Liver (tissue), 3 donors: ENCODE results near the gene LHFPL2.

Experiments
- EGR1 ChIP-seq, 2 donors: IDR thresholded peaks; 2 replicates each; pipeline ENCODE4 v1.6.1; 2016 to 2018; ENCODE audit warnings: antibody characterized with exemption in 2 of 2, low read depth in 2 of 2
- TAF1 ChIP-seq: conservative IDR thresholded peaks from 2 replicates; pipeline ENCODE4 v1.6.1; 2016; ENCODE audit warnings: antibody characterized with exemption, mild to moderate bottlenecking
- TF ChIP-seq, protein P1 (sequence below): fragments of 150-350 bp; IDR thresholded peaks from 2 replicates; pipeline ENCODE4 v1.5.1; 2017; ENCODE audit warnings: improper control_type of control experiment, low read depth, low read length; ENCODE audit not compliant: missing input control
- TF ChIP-seq, protein P2 (sequence below): IDR thresholded peaks from 2 replicates; pipeline ENCODE4 v1.6.1; 2016; ENCODE audit warnings: antibody characterized with exemption
- TF ChIP-seq, protein P3 (sequence below): IDR thresholded peaks from 2 replicates; pipeline ENCODE4 v1.6.1; 2016; ENCODE audit warnings: antibody characterized with exemption
- donor health status: healthy.
- donor health status: healthy.

DNA sequence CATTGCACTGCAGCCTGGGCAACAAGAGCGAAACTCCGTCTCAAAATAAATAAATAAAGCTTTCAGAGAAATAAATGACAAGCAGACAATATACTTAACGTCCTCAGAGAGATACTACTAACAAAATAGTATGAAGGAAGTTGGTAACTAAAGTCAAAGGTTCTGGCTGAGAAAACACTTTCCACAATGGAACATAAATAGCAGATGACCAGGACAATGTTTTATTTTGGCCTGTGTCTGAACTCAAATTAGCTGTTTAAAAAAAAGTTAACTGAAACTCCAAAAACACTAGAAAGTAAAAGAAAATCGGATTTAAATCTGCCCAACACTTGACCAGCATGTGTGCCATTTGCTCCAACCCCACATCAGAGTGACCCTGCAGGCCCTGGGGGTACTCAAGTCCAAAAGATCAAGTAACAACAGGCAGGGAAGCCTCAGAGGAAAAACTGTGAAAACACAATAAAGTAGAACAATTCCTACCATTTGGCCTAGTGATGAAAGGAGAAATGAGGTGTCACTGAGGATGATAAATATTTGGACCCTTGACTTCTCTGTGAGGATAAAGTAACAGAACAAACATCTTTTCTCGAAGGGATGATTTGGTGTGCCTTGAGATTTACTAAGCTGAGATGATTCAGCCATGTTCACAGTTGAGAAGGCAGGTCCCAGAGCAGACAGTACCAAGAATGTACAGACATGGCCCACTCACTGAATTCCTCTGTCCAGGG, 47.7 kb downstream of the LHFPL2 start:
- TF ChIP-seq, protein P1, sequence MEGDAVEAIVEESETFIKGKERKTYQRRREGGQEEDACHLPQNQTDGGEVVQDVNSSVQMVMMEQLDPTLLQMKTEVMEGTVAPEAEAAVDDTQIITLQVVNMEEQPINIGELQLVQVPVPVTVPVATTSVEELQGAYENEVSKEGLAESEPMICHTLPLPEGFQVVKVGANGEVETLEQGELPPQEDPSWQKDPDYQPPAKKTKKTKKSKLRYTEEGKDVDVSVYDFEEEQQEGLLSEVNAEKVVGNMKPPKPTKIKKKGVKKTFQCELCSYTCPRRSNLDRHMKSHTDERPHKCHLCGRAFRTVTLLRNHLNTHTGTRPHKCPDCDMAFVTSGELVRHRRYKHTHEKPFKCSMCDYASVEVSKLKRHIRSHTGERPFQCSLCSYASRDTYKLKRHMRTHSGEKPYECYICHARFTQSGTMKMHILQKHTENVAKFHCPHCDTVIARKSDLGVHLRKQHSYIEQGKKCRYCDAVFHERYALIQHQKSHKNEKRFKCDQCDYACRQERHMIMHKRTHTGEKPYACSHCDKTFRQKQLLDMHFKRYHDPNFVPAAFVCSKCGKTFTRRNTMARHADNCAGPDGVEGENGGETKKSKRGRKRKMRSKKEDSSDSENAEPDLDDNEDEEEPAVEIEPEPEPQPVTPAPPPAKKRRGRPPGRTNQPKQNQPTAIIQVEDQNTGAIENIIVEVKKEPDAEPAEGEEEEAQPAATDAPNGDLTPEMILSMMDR = no peak
- TF ChIP-seq, protein P2, sequence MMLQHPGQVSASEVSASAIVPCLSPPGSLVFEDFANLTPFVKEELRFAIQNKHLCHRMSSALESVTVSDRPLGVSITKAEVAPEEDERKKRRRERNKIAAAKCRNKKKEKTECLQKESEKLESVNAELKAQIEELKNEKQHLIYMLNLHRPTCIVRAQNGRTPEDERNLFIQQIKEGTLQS = no peak
- TF ChIP-seq, protein P3, sequence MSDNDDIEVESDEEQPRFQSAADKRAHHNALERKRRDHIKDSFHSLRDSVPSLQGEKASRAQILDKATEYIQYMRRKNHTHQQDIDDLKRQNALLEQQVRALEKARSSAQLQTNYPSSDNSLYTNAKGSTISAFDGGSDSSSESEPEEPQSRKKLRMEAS = no peak
- TF ChIP-seq EGR1 (IDR thresholded peaks at IDR 0.05; ENCODE audit: low read depth in 2 of 2) (no peak), TAF1 (no peak)
